ENCODE results near the gene PCDHB2. TPM values are rescaled to one million over a fixed set of nuclear protein-coding genes. Genes with fewer than 3 reads are reported as not detected.
A peak's percentile ranks its signal among the peaks of the same experiment; 100 is the strongest.
"Not testable (repeated sequence)": the region's sequence is repeated elsewhere in the genome, so short reads cannot be mapped to it uniquely, and the experiment has no call there.

The PCDHB2 gene
- polyA plus RNA-seq, 2 of the 4 experiments (the other 2 are of a cell fraction): 3.4 to 5.0 TPM

- no peak for TF ChIP-seq MAZ (IDR thresholded peaks at IDR 0.05; ENCODE audit: borderline replicate concordance, low read depth, low read length)
These were observed 32.9 kb downstream of the PCDHB2 start (continued) for GRCh38 chr5:141127305-141127704.

DNA sequence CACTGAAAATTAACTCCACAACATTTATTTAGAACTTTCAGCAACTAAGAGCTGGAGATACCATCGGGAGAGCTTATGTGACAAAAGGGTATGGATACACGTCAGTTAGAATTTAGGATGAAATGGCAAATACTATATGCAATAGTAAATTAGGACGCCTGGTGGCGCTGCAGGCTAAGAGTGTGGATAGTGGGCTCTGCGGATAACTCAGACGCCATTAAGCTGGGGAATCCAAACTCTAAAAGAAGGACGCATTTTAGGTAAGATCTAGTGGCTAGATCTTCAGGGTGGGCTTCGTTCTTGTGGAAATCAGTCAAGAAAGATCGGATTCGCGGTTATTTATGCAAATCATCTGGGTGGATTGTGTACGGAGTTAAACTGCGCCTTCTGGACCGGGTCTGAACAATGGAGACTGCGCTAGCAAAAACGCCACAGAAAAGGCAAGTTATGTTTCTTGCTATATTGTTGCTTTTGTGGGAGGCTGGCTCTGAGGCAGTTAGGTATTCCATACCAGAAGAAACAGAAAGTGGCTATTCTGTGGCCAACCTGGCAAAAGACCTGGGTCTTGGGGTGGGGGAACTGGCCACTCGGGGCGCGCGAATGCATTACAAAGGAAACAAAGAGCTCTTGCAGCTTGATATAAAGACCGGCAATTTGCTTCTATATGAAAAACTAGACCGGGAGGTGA is 40.8 kb downstream of the PCDHB2 start, which contains the start of gene PCDHB5:
TSS of gene PCDHB5 (plus strand) at position 177 of the 688 bp plus-strand sequence. CDS start at position 406, 229 bp downstream.
- ATAC-seq (peak; percentile 77 to 82; a peak in 5 of 6 replicates), FAIRE-seq (no peak), DNase-seq (ENCODE audit: low read depth in 1 of 2, low spot score in 1 of 2) (peak; percentile 26 to 61)
- ChIA-PET CTCF (interaction anchor here (1.1 to 2.0 kb wide), 10 partner anchors 9 to 389 kb away, joined by 3 to 6 read pairs (median 4); partner anchors contain the start of genes PCDHB2 and PCDHB6), POLR2A (interaction anchor here (0.9 kb wide), 1 partner anchor 186 kb away, joined by 3 read pairs; the partner anchor contains the start of gene TAF7)
- Histone ChIP-seq H3K4me2 (peak within 1 kb of the TSS; percentile 31), H3K9me3 (peaks cover 28% of the 10 kb centered on the region), H3K27ac (peak within 1 kb of the TSS; percentile 18 to 54; a peak in 3 of 6 replicates), H3K4me3 (peak within 1 kb of the TSS; percentile 37), H3K4me1 (no peaks in the 10 kb centered on the region)
- 26% methylated on average over 22 of the region's 22 CpGs for WGBS (ENCODE audit: missing lambda C conversion rate)
- no peak for TF ChIP-seq HOXA7 (CRISPR knock-in tag; IDR thresholded peaks at IDR 0.05)
- TF ChIP-seq RFX5 (IDR thresholded peaks at IDR 0.05): no peak
- no peak for TF ChIP-seq HEYL (CRISPR knock-in tag; IDR thresholded peaks at IDR 0.05)
- TF ChIP-seq EP300 (IDR thresholded peaks at IDR 0.05): no peak
- TF ChIP-seq CBX2 (IDR thresholded peaks at IDR 0.05; ENCODE audit: borderline replicate concordance, low read depth): no peak
- no peak for TF ChIP-seq RCOR1 (IDR thresholded peaks at IDR 0.05; ENCODE audit: low read depth, low read length)
- TF ChIP-seq CTCF (IDR thresholded peaks at IDR 0.05): peak; percentile 36; the same call in 2 of the 3 replicates
- TF ChIP-seq RAD21 (conservative IDR thresholded peaks at IDR 0.05 in 1 of 2, IDR thresholded peaks at IDR 0.05 in 1 of 2): peak in 1 of 2 experiments; percentile 54; a peak in 2 of 5 replicates

- ATAC-seq: peak in 1 of 2 experiments; percentile 19; a peak in 1 of 6 replicates
- WGBS (ENCODE audit: missing lambda C conversion rate): 72% methylated on average over 19 of the region's 19 CpGs
These were observed 41.4 kb downstream of the PCDHB2 start for GRCh38 chr5:141135718-141136266.

DNA sequence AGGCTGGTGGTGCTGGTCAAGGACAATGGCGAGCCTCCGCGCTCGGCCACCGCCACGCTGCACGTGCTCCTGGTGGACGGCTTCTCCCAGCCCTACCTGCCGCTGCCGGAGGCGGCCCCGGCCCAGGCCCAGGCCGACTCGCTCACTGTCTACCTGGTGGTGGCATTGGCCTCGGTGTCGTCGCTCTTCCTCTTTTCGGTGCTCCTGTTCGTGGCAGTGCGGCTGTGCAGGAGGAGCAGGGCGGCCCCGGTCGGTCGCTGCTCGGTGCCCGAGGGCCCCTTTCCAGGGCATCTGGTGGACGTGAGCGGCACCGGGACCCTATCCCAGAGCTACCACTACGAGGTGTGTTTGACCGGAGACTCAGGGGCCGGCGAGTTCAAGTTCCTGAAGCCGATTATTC is 42.9 kb downstream of the PCDHB2 start:
- CTCF ChIA-PET; H3K4me3 ChIP-seq; FAIRE-seq; POLR2A ChIA-PET; ATAC-seq; H3K27ac ChIP-seq; H3K4me2 ChIP-seq; H3K4me1 ChIP-seq; DNase-seq (ENCODE audit: low read depth in 1 of 2, low spot score in 1 of 2): not testable (repeated sequence)
- 71% methylated on average over 26 of the region's 34 CpGs for WGBS (ENCODE audit: missing lambda C conversion rate)
- H3K9me3 ChIP-seq: peaks cover 23% of the 10 kb centered on the region

More at GRCh38 chr5:141135718-141136266, 41.4 kb downstream of the PCDHB2 start:
- no peaks in the 10 kb centered on the region for H3K4me1 ChIP-seq
- no peak for TF ChIP-seq CHD2 (IDR thresholded peaks at IDR 0.05; ENCODE audit: low read length, partially characterized antibody)
- TF ChIP-seq, protein P1, sequence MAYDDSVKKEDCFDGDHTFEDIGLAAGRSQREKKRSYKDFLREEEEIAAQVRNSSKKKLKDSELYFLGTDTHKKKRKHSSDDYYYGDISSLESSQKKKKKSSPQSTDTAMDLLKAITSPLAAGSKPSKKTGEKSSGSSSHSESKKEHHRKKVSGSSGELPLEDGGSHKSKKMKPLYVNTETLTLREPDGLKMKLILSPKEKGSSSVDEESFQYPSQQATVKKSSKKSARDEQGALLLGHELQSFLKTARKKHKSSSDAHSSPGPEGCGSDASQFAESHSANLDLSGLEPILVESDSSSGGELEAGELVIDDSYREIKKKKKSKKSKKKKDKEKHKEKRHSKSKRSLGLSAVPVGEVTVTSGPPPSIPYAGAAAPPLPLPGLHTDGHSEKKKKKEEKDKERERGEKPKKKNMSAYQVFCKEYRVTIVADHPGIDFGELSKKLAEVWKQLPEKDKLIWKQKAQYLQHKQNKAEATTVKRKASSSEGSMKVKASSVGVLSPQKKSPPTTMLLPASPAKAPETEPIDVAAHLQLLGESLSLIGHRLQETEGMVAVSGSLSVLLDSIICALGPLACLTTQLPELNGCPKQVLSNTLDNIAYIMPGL (CRISPR knock-in tag; IDR thresholded peaks at IDR 0.05; ENCODE audit: borderline replicate concordance): no peak
- no peak for TF ChIP-seq JUNB (IDR thresholded peaks at IDR 0.05)
- TF ChIP-seq ESRRA (IDR thresholded peaks at IDR 0.05; ENCODE audit: borderline replicate concordance, low read length): no peak
- no peak for TF ChIP-seq BHLHE40 (IDR thresholded peaks at IDR 0.05; ENCODE audit: low read depth, low read length)
- TF ChIP-seq TP53 (CRISPR knock-in tag; IDR thresholded peaks at IDR 0.05): no peak
- no peak for TF ChIP-seq MAZ (IDR thresholded peaks at IDR 0.05; ENCODE audit: borderline replicate concordance, low read depth, low read length)
- TF ChIP-seq HOXB13 (CRISPR knock-in tag; IDR thresholded peaks at IDR 0.05; ENCODE audit: low read depth): no peak
- TF ChIP-seq CBX8 (IDR thresholded peaks at IDR 0.05): no peak
- TF ChIP-seq CEBPB (IDR thresholded peaks at IDR 0.05): no peak
- no peak for TF ChIP-seq TFCP2L1 (CRISPR knock-in tag; IDR thresholded peaks at IDR 0.05)
- no peak for TF ChIP-seq CTCF (IDR thresholded peaks at IDR 0.05)
- TF ChIP-seq KDM1A (IDR thresholded peaks at IDR 0.05; ENCODE audit: low read depth): no peak
- TF ChIP-seq ZNF302 (CRISPR knock-in tag; IDR thresholded peaks at IDR 0.05): no peak
- no peak for TF ChIP-seq NFE2L2 (conservative IDR thresholded peaks at IDR 0.05; ENCODE audit: low read length)
- TF ChIP-seq, protein P2, sequence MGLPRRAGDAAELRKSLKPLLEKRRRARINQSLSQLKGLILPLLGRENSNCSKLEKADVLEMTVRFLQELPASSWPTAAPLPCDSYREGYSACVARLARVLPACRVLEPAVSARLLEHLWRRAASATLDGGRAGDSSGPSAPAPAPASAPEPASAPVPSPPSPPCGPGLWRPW (IDR thresholded peaks at IDR 0.05): no peak
- no peak for TF ChIP-seq MAX (IDR thresholded peaks at IDR 0.05)
- TF ChIP-seq HEYL (CRISPR knock-in tag; IDR thresholded peaks at IDR 0.05): no peak
- TF ChIP-seq HOXA7 (CRISPR knock-in tag; IDR thresholded peaks at IDR 0.05): no peak
- no peak for TF ChIP-seq POLR2AphosphoS2 (conservative IDR thresholded peaks at IDR 0.05; ENCODE audit: low read length)
- DNase-seq (ENCODE audit: low read depth in 1 of 2, low spot score in 1 of 2) (no peak), FAIRE-seq (no peak)
- CTCF ChIA-PET: interaction anchor here (1.1 to 2.0 kb wide), 10 partner anchors 8 to 388 kb away, joined by 3 to 6 read pairs (median 4); partner anchors contain the start of genes PCDHB2 and PCDHB6
- peaks cover 28% of the 10 kb centered on the region for H3K9me3 ChIP-seq
- no peak overlapping the region for H3K27ac ChIP-seq
- POLR2A ChIA-PET: interaction anchor here (0.9 kb wide), 1 partner anchor 185 kb away, joined by 3 read pairs; the partner anchor contains the start of gene TAF7
- H3K4me3 ChIP-seq: peak overlapping the region; percentile 37
- H3K4me2 ChIP-seq: peak overlapping the region; percentile 31
